CD4-positive, alpha-beta T cell (primary cell): ENCODE results near the gene LRRC46. TPM values are rescaled to one million over a fixed set of nuclear protein-coding genes. Genes with fewer than 3 reads are reported as not detected.

Experiments used
- ATAC-seq: fragments of 200-7000 bp; cut with Tn5 transposase; one replicate; pipeline ENCODE4 v1.10.0; 2022; ENCODE audit warnings: mild to moderate bottlenecking; ENCODE audit not compliant: poor library complexity
- CTCF ChIA-PET: fragments of 350-600 bp; sonication (Branson Sonifier 250); formaldehyde crosslinking; loops from one replicate; lab custom pipeline; 2021; ENCODE audit warnings: antibody characterized with exemption, inconsistent platforms; lab: Charles Lee
- POLR2A ChIA-PET: fragments of 350-600 bp; sonication (Branson Sonifier 250); formaldehyde crosslinking; loops from one replicate; lab custom pipeline; 2021; ENCODE audit warnings: antibody characterized with exemption, inconsistent platforms; lab: Charles Lee
- DNase-seq, 14 experiments: peaks; one replicate each; pipeline ENCODE4 v3.0.0-alpha.2; 2013 to 2020; ENCODE audit warnings: mixed read lengths in 2 of 14
- H3K27ac ChIP-seq, 2 donors: one replicate each; pipeline versions ENCODE4 v1.5.1 to v1.7.0; 2013; ENCODE audit warnings: low read length in 2 of 2, low read depth in 1 of 2, mild to moderate bottlenecking in 1 of 2
- H3K27me3 ChIP-seq, 2 experiments: 1 replicate in 1 of 2; 2 replicates in 1 of 2; pipeline versions ENCODE4 v1.6.1 to v1.7.0; 2013; ENCODE audit warnings: low read length in 2 of 2, control low read depth in 1 of 2, mild to moderate bottlenecking in 1 of 2, moderate library complexity in 1 of 2; ENCODE audit not compliant: insufficient read depth in 2 of 2, control insufficient read depth in 1 of 2
- H3K36me3 ChIP-seq: one replicate; pipeline ENCODE4 v1.6.1; 2013; ENCODE audit warnings: low read length, control low read depth; ENCODE audit not compliant: insufficient read depth
- H3K4me1 ChIP-seq: one replicate; pipeline ENCODE4 v1.6.1; 2013; ENCODE audit warnings: low read length, control low read depth; ENCODE audit not compliant: insufficient read depth
- H3K4me3 ChIP-seq: one replicate; pipeline ENCODE4 v1.5.1; 2013; ENCODE audit warnings: mild to moderate bottlenecking, low read length, moderate library complexity
- H3K9me3 ChIP-seq, 2 experiments: 1 replicate in 1 of 2; 2 replicates in 1 of 2; pipeline versions ENCODE4 v1.6.1 to v1.7.0; 2013; ENCODE audit warnings: low read length in 2 of 2, mild to moderate bottlenecking in 2 of 2, control low read depth in 1 of 2, moderate library complexity in 1 of 2; ENCODE audit not compliant: control insufficient read depth in 1 of 2, insufficient read depth in 1 of 2
- H3K27ac Mint-ChIP-seq: one replicate; pipeline ENCODE4 v1.8.0; 2020; ENCODE audit warnings: mixed read lengths
- H3K27me3 Mint-ChIP-seq: one replicate; pipeline ENCODE4 v1.8.0; 2021; ENCODE audit warnings: mixed read lengths
- H3K36me3 Mint-ChIP-seq: one replicate; pipeline ENCODE4 v1.8.0; 2021; ENCODE audit warnings: low read depth, mixed read lengths
- H3K4me1 Mint-ChIP-seq: one replicate; pipeline ENCODE4 v1.8.0; 2021; ENCODE audit warnings: low read depth, mixed read lengths
- H3K4me3 Mint-ChIP-seq: one replicate; pipeline ENCODE4 v1.8.0; 2020; ENCODE audit warnings: mild to moderate bottlenecking, mixed read lengths
- H3K9me3 Mint-ChIP-seq: one replicate; pipeline ENCODE4 v1.8.0; 2020; ENCODE audit warnings: mixed read lengths
- CTCF ChIP-seq: fragments of 200-600 bp; IDR thresholded peaks from one replicate; pipeline ENCODE4 v1.8.0; 2022; ENCODE audit warnings: antibody characterized with exemption, mild to moderate bottlenecking
- intact Hi-C, 2 experiments: fragments of 100-400 bp; cut with DNase I in 1 of 2; cut with micrococcal nuclease in 1 of 2; formaldehyde crosslinking; loops; one replicate each; pipeline versions ENCODE4 v1.15.1 to v1.9.0; 2023 to 2025; cut with DNase I, micrococcal nuclease
- total RNA-seq, 174 experiments: library from RNA in 2 of 174; stranded (reverse) in 2 of 174; gene quantifications; one replicate each; pipeline ENCODE4 v1.2.3 and lab custom pipeline; 2021 to 2026

LRRC46 gene
- total RNA-seq, 2 experiments from 2014 or later: 0.42 to 0.85 TPM

- H3K4me3 ChIP-seq: no peak overlapping the region
- intact Hi-C loops: loop anchor here in 1 of 2 experiments (10.0 kb wide), 1 partner anchor 267 kb away; the partner anchor contains the start of genes CBX1 and SNX11
- peaks cover 52% of the 10 kb centered on the region for H3K4me1 ChIP-seq
- H3K36me3 ChIP-seq: peaks cover 19% of the 10 kb centered on the region
- no peak overlapping the region for H3K27ac Mint-ChIP-seq
- ATAC-seq (no peak), DNase-seq (no peak)
- H3K27ac ChIP-seq: no peak overlapping the region
- H3K4me1 Mint-ChIP-seq: peaks cover 49% of the 10 kb centered on the region
- H3K27me3 ChIP-seq: no peaks in the 10 kb centered on the region
- H3K36me3 Mint-ChIP-seq: no peaks in the 10 kb centered on the region
- POLR2A ChIA-PET: interaction anchor here (1.8 kb wide), 1 partner anchor 58 kb away, joined by 14 read pairs; the partner anchor contains the start of gene SP2
- no peak for TF ChIP-seq CTCF
- no peaks in the 10 kb centered on the region for H3K27me3 Mint-ChIP-seq
- H3K9me3 ChIP-seq: no peaks in the 10 kb centered on the region
- no peaks in the 10 kb centered on the region for H3K9me3 Mint-ChIP-seq
- CTCF ChIA-PET: no interaction called here
- H3K4me3 Mint-ChIP-seq: peak overlapping the region; percentile 15
Measured at GRCh38 chr17:47837401-47838039, 6.0 kb downstream of the LRRC46 start.

- CTCF ChIA-PET: no interaction called here
- no peak for TF ChIP-seq CTCF
- Mint-ChIP-seq H3K4me3 (peak overlapping the region; percentile 48), H3K36me3 (no peaks in the 10 kb centered on the region), H3K27me3 (peaks cover 4% of the 10 kb centered on the region), H3K27ac (no peak overlapping the region), H3K4me1 (peaks cover 49% of the 10 kb centered on the region), H3K9me3 (no peaks in the 10 kb centered on the region)
- intact Hi-C loops: loop anchor here in 1 of 2 experiments (10.0 kb wide), 1 partner anchor 266 kb away; the partner anchor contains the start of genes CBX1 and SNX11
- POLR2A ChIA-PET: interaction anchor here (3.4 kb wide), 1 partner anchor 7 kb away, joined by 22 read pairs; the partner anchor contains the start of genes LRRC46 and MRPL10
- Histone ChIP-seq H3K9me3 (no peaks in the 10 kb centered on the region), H3K4me1 (peaks cover 61% of the 10 kb centered on the region), H3K36me3 (peaks cover 19% of the 10 kb centered on the region), H3K27me3 (no peaks in the 10 kb centered on the region), H3K4me3 (no peak overlapping the region), H3K27ac (no peak overlapping the region)
- ATAC-seq: no peak
- no peak for DNase-seq
Measured at GRCh38 chr17:47838636-47839035, 7.2 kb downstream of the LRRC46 start.

- Mint-ChIP-seq H3K4me3 (peak overlapping the region; percentile 48), H3K4me1 (peaks cover 45% of the 10 kb centered on the region), H3K36me3 (no peaks in the 10 kb centered on the region), H3K27me3 (peaks cover 4% of the 10 kb centered on the region), H3K27ac (no peak overlapping the region), H3K9me3 (no peaks in the 10 kb centered on the region)
- Histone ChIP-seq H3K36me3 (peaks cover 19% of the 10 kb centered on the region), H3K4me1 (peaks cover 57% of the 10 kb centered on the region), H3K9me3 (no peaks in the 10 kb centered on the region), H3K27ac (no peak overlapping the region), H3K4me3 (no peak overlapping the region), H3K27me3 (peaks cover 0 to 2% of the 10 kb centered on the region in 2 experiments)
- no peak for TF ChIP-seq CTCF
- CTCF ChIA-PET: no interaction called here
- DNase-seq (no peak), ATAC-seq (no peak)
- POLR2A ChIA-PET: interaction anchor here (3.4 kb wide), 1 partner anchor 7 kb away, joined by 22 read pairs; the partner anchor contains the start of genes LRRC46 and MRPL10
- intact Hi-C loops: loop anchor here in 1 of 2 experiments (10.0 kb wide), 1 partner anchor 266 kb away; the partner anchor contains the start of genes CBX1 and SNX11
Measured at GRCh38 chr17:47839071-47839470, 7.6 kb downstream of the LRRC46 start.
